Adipose tissue (tissue), 3 donors: ENCODE results near the gene SLC2A9. TPM values are rescaled to one million over a fixed set of nuclear protein-coding genes. Genes with fewer than 3 reads are reported as not detected.

Source experiments
- H3K27ac ChIP-seq: one replicate; pipeline ENCODE4 v1.5.1; 2013; ENCODE audit warnings: low read depth, low read length
- WGBS, 3 donors: extraction: QIAGEN DNeasy Blood & Tissue Kit; methylation state at CpG; one replicate each; pipeline ENCODE4 v1.1.7; 2013; 5-methylcytosine and 5-hydroxymethylcytosine counted together
- polyA plus RNA-seq, 3 donors: library from polyadenylated mRNA; stranded (reverse); fragments of 200-250 nt; gene quantifications; one replicate each; pipeline ENCODE4 v1.2.3, GENCODE V29; 2013
- donor health status: healthy with polysubstance abuse.
- donor health status: Bipolar disorder and iron deficiency.
- donor health status: healthy.

Gene SLC2A9
- polyA plus RNA-seq, 3 donors, result 2.0 to 6.5 (median 2.5) TPM

DNA sequence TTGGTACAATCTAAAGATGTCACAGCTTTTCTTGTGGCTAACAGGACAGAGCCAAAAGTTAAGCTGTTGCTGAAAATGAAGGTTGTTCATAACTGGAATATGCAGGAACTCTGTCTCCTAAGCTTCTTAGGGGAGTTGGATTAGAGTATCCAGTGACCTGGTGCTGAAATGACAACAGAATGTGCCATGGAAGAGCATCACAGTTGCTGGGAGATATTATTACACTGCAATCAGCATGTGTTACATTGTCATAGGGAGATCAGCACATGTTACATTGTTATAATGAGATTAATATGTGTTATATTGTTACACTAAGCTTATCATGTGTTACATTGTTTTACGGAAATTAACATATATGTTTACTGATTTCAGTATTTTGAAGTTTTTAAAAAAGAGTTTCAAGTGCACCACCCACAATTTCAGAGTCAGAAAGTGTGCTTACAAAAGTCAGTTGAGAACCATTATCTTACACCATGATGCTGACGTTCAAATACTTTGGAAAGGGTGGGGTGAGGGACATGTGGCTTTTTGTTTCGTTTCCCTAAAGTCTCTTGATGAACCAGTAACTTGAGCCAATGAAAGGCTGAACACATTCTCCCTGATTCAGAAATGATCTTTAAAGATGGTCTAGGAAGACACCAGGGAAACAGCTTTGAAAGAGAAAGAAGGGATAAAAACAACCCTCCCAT lies 126.5 kb downstream of the SLC2A9 start:
- no peak overlapping the region for H3K27ac ChIP-seq
- 64 to 68% (median 64%) methylated on average over 3 of the region's 3 CpGs for WGBS, 3 donors

DNA sequence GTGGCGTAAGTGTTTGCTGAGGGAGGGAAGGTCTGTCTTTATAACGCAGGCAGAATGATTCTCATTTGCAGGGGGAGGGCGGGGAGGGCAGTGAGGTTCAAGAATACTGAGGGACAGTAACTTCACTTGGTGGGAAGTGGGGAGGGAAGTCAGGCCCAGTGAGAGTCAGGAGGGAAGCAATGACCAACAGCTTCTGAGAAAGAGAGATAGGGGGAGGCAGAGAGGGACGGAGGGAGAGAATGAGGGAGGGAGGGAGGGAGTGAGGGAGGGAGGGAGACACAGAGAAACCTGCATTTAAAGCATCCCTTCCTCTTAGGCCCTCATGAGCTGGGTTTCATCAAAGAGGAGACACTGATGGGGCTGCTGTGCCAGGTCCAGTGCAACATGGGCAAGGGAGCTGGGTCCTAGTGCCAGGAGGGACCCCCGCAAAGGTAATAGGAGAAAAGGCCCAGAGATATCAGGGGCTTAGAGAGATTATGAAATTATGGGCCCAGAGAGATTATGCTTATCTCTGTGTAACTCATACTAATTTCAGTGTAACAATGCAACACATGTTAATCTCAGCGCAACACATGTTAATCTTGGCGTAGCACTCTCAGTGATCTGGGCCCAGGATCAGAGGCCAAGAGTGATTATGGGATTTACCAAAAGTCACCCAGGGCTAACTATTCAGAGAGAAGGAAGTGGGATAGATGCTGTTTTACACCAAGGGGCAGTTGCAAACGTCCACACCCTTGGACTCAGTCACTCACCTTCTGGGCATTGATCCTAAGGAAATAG lies 127.8 kb downstream of the SLC2A9 start:
- no peak overlapping the region for H3K27ac ChIP-seq
- WGBS, 3 donors, result 52 to 76% (median 72%) methylated on average over 8 of the region's 8 CpGs

DNA sequence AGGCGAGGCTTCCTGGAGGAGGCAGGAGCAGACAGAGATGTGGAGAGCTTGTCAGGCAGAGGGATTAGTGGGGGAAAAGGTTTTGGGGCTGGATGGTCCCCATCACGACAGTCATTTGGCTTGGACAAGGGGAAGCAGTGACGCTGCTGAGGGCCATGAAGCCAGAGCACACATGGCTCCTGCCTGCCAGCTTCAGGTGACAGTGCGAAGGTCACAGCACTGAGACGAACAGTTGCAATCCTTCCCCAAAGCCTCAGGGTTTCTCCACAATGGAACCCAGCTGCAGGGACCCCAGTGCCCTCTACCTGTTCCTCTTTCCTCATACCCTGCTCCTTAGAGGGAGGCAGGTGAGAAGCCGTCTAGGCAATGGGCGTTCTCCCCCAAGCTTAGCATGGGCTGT lies 129.6 kb downstream of the SLC2A9 start:
- H3K27ac ChIP-seq, result no peak overlapping the region
- WGBS, 3 donors, result 60 to 92% (median 84%) methylated on average over 7 of the region's 7 CpGs

DNA sequence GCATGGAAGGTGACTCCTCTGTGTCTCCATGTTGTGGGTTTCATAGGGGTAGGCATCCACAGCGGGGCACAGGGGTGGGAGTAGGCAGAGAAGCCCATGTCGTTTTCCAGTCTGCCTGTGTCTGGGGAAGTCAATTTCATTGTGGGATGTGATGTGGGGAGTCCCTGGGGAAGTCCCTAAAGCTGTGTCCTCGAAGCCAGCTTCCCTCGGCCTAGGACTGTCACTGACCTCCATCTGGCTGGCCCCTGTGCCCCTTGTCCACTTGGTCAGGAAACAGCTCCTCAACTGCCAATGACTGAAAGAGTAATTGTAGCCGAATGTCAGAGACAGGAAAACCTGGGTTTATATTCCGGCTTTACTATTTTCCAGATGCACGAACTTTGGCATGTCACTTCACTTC lies 130.2 kb downstream of the SLC2A9 start:
- WGBS, 3 donors, result 60 to 69% (median 66%) methylated on average over 7 of the region's 7 CpGs
- H3K27ac ChIP-seq, result no peak overlapping the region

DNA sequence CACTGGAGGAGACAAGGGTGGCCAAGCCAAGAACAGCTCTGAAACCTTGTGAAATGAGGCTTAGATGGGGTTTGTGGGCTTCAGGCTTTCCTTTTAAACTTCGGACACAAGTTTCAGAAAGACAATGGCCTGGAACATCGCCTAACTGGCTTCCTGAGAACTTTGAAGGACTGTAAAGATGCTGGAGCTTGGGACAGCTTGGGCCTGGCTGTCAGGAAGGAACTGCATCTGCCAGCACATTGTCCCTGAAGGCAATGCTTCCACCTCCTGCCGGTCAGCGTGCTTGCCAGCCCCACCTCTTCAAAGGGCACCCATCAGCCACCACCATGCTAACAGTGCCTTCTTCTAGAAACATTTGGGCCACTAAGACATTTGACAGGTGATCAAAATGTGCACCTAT lies 132.0 kb downstream of the SLC2A9 start:
- no peak overlapping the region for H3K27ac ChIP-seq
- WGBS, 3 donors, result 70 to 77% (median 70%) methylated on average over 4 of the region's 4 CpGs

DNA sequence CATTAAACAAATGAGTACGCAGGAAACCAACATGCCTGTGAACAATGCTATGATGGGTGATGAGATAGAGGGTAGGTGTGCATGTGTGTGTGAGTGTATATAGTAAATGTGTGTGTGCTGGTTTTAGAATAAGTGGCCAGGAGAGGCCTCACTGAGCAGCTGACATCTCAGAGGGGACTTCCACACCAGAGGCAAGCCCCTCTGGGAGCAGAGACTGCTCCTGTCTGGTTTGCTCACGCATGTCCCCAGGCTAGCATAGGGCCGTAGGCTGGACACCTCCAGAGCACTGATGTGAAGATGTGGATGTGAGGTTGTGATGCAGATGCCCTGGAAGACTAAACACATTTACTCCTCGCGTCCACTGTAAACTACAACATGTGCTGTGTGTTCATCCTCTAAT lies 135.3 kb downstream of the SLC2A9 start:
- no peak overlapping the region for H3K27ac ChIP-seq
- 75 to 95% (median 94%) methylated on average over 5 of the region's 5 CpGs for WGBS, 3 donors

DNA sequence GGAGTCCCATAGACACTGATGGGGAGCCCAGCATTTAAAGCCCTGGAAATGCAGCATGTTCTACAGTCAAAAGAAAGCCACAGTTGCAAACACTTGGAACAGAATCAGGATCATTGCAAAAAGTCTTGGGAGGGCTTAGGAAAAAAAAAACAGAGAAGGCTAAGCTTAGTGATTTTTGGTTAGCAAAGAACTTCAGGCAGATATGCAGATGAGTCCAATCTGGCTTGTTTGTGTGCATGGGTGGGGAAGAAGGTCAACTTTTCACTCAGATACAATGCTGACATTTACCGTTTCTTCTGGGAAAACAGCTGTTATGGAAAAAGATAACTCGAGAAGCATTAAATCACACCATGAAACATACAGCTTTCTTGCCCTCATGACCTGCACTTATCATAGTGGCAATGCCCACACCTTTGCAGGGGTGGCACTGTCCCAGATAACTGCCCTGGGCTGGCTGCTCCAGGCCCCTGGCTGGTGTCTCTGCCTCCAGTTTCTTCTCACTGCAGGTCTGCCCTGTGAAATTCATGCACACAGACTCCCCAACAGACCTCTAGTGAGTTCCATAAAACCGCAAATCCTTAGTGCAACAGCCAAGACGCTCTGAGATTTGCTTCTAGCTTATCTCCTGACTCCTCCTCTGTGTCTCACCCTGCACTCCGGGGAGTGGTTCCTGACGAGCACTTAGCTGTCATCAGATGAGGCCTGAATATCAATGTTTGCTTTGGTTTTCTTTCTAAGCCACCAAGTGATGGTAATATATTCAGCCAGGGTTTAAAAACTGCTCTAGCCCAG lies 140.7 kb downstream of the SLC2A9 start:
- WGBS, 3 donors, result 43 to 65% (median 54%) methylated on average over 6 of the region's 6 CpGs
- no peak overlapping the region for H3K27ac ChIP-seq

DNA sequence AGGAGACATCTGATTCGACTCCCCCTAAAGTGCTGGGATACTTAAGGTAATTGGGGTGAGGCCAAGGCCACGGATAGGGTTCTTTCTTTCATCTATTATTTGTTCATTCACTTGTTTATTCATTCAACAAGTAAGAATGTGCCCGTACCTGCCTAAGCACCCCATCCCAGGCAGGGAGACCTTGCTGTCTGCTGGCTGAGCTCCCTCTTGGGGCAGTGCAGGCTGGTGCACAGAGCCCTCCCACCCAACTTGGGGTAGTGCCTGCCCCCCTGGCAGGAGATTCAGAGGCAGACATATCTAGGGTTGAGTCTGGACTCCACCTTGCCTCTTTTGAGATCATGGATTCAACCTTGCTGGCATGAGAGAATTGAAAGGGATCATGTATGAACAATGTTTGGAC lies 144.2 kb downstream of the SLC2A9 start:
- no peak overlapping the region for H3K27ac ChIP-seq
- WGBS, 3 donors, result 52 to 78% (median 66%) methylated on average over 3 of the region's 3 CpGs

DNA sequence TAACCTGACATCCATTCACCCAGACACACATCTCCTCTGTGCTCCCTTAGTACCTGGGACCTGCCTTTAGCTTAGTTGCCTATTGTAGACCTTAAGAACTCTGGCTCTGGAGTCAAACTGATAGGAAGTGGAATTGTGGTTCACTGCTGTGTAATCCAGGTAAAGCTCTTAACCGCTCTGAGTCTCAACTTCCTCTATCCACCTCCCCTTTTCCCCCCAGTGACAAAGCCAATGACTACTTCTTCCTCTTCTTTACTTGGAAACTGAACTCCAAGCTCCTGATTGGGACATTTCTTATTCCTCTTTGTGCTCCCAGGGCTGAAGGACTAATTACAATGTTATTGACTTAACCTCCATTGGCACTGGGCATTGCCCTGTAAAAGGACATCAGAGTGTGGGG lies 145.8 kb downstream of the SLC2A9 start:
- 43 to 79% (median 61%) methylated on average over 1 of the region's 1 CpG for WGBS, 3 donors

DNA sequence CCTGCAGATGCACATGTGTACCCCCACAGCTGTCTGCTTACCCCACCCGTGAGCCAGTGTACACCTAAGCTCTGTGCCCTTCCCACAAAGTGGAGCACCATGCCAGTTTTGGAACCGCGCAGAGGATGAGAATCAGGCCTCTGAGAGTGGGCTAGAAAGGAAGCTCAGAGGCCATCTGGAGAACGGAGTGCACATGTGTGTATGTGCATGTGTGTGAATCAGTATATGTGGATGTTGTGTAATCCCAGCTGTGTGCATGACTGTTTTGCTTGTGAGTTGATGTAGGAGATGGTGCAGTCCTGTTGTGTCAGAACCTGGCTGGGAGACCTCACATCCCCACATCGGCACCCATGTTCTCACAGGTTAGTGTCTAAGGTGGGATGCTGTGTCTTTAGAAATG lies 146.9 kb downstream of the SLC2A9 start:
- WGBS, 3 donors, result 91 to 94% (median 92%) methylated on average over 5 of the region's 5 CpGs

More for the DNA sequence above, 145.8 kb downstream of the SLC2A9 start:
- no peak overlapping the region for H3K27ac ChIP-seq

DNA sequence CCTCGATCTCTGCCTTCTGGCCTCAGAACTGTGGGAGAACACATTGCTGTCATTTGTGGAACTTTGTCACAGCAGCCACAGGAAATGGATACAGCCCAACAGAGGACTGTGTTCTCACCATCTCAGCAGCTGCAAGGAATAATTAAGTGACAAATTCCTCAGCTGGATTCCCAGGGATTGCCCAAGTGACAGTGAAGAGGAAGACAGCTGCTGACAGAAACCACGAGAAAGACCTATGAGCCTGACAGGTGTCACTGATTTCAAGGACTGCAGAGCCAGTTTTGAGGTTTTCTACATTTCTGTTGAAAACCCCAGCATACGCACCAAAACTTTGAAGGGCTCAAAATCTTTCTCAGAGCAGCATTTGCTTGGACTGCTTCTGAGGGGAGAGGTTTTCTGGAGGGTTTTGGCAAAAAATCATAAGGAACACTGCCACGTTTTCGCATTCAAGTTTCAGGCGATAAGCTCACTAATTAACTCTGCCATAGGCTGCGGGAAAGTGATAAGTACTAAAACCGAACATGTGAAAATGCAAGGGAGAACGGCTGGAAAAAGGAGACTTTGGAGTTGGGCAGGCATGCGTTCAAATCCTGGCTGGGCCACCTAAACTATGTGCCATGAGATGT lies 151.0 kb downstream of the SLC2A9 start:
- WGBS, 3 donors, result 78 to 86% (median 83%) methylated on average over 10 of the region's 10 CpGs

More for the DNA sequence above, 146.9 kb downstream of the SLC2A9 start:
- no peak overlapping the region for H3K27ac ChIP-seq

DNA sequence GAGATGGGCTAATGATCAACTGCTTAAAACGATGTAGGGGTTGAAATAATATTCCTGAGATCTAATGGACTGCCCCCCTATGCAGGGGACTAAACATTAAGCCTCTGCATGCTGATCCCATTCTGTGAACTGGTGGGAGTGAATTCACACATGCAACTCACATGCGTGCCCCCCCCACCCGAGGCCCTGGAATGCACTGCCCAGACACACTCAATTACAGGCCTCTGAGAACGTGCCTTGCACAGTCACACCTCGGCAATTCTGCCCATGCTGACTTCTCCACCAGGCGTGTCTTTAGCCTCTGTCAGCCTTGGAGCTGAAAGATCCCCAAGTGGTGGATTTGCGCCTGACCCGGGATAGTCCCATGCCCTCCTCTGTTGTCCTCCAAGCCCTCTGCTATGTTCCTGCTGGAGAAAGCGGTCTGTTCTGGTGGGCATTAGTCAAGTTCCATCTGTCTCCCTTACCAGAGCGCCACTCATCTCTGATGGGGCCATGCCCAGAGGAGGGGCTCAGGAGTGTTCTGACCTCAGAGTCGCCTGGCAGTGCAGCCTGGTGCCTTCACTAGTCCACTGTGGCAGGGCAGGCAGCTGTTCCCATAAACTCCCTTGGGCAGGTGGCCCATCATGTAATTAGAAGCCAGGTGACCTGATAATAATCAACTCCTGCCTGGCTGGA lies 153.4 kb downstream of the SLC2A9 start:
- 64 to 86% (median 80%) methylated on average over 11 of the region's 11 CpGs for WGBS, 3 donors
- no peak overlapping the region for H3K27ac ChIP-seq

More for the DNA sequence above, 151.0 kb downstream of the SLC2A9 start:
- H3K27ac ChIP-seq, result no peak overlapping the region

DNA sequence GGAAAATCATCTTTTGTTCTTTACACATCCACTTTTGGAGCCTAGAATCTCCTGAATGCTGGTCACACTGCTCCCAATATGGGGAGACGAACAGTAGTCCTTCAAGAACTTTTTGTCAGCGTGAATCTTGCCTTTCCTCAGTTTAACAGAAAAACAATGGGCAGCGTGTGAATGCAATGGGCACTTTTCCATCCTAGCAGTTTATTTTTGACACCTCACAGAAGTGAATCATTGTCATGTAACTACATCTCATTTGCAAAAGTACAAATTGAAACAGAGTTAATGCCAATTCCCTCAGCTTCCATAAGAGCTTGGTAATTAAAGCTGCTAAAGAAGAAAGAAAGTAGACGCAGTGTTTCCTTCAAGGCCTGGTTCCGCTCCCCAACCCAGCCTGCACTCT lies 154.4 kb downstream of the SLC2A9 start:
- WGBS, 3 donors, result 84 to 90% (median 88%) methylated on average over 5 of the region's 5 CpGs
- H3K27ac ChIP-seq, result no peak overlapping the region

DNA sequence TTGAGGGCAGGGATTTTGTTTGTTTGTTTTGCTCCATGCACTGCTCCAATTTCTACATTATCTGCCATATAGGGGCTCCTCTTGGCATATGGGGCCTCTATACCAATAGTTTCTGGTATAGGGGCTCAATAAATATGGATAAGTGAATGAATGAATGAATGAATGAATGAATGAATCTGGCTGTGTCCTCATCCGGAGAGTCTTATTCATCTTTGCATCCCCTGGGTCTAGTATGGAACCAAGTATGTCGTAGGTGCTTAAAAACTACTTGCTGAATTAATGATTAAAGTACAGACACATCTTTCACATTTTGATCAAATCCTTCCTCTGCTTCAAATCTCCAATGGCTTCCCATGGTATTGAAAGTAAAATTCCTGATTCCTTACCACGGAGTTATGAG lies 159.7 kb downstream of the SLC2A9 start:
- WGBS, 3 donors, result 72 to 91% (median 88%) methylated on average over 3 of the region's 3 CpGs

DNA sequence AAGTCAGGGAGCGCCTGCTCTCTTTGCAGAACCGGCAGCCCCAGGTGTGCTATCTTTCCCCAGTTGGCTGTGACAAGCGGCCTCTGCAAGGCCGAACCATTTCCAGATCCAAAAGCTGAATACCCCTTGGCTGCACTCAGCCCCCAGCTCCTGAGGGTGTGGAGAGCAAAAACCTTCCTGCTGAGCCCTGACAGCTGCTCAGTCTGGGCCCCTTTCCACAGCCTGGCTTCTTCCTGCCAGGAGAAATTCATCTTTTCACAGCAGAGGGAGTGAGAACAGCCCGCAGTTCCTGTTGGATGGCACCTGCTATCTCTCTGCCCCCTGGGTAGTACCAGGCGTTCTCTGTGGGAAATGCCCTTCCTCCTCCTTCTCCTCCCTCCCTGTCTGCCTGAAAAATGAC lies 161.5 kb downstream of the SLC2A9 start:
- WGBS, 3 donors, result 75 to 86% (median 77%) methylated on average over 6 of the region's 6 CpGs
- H3K27ac ChIP-seq, result no peak overlapping the region

More for the DNA sequence above, 159.7 kb downstream of the SLC2A9 start:
- no peak overlapping the region for H3K27ac ChIP-seq

DNA sequence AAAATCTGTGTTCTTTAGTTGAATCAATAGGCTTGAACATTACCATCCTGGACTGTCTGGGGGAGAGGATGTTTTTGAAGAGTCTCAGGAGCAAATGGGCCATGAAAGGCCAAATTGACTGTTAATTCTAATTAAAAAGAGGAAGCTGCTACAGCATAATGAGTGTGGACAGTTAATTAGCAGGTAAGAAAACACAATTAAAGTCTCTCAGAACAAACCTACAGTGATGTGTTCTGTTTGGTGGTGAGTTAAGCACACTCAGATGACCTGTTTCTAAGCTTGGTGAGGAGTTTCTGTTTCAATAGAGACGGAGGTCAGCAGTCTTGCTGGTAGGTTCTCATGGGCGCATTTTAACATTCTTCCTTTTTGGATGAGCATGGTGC lies 171.8 kb downstream of the SLC2A9 start:
- no peak overlapping the region for H3K27ac ChIP-seq
- WGBS, 3 donors, result 84 to 92% (median 91%) methylated on average over 2 of the region's 2 CpGs

DNA sequence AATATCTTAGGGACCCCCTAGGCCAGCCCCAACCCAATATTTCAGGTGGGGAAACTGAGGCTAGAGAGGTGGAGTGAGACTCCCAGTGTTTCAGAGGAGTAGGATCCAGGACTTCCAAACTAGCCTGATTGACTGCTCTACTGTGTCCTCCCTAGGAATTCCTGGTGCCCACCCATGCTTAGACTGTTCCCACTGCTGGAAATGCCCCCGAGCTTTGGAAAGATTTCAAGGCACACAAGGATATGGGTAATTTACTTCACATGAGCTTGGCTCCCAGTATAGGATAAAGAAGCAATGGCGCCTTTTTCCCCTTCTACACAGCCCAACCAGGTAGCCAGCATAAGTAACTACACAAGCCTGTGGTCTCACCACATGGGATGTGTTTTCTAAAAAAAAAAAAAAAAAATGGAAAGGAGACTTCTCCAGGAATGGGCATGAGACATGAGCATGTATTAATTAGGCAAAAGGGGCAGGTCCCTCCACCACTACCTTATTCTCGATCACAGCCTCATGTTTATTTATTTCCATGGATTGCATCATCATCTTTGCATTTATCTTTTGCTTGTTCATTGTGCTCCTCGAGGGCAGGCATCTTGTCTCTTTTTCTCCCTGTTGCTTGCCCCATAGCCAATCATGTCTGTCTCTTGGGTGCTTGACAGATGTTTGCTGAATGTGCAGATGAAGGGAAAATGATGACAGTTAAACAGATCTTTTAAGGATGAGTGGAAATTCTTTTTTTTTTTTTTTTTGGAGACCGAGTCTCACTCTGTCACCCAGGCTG lies 173.1 kb downstream of the SLC2A9 start:
- 73 to 89% (median 88%) methylated on average over 5 of the region's 5 CpGs for WGBS, 3 donors
- no peak overlapping the region for H3K27ac ChIP-seq
